Gastrocnemius medialis (tissue), 4 donors: Measurements from ENCODE around the gene AAK1.

Experiments used
- POLR2A ChIP-seq, 2 donors: fragments of 450-650 bp; IDR thresholded peaks; one replicate each; pipeline ENCODE4 v1.6.1; 2017; ENCODE audit warnings: antibody characterized with exemption in 2 of 2, mild to moderate bottlenecking in 2 of 2, moderate library complexity in 2 of 2
- TF ChIP-seq, protein P1 (sequence below), 5 experiments: fragments of 450-650 bp in 3 of 5; fragments of 200-600 bp in 2 of 5; sonication (generic) in 2 of 5; IDR thresholded peaks in 4 of 5; conservative IDR thresholded peaks in 1 of 5; 1 replicate in 4 of 5; 2 replicates in 1 of 5; pipeline ENCODE4 v1.5.1; 2016 to 2019; ENCODE audit warnings: antibody characterized with exemption in 5 of 5, mild to moderate bottlenecking in 3 of 5, moderate library complexity in 3 of 5

GRCh38 chr2:69619725-69620124 is 23.8 kb downstream of the AAK1 start:
- TF ChIP-seq, protein P1, sequence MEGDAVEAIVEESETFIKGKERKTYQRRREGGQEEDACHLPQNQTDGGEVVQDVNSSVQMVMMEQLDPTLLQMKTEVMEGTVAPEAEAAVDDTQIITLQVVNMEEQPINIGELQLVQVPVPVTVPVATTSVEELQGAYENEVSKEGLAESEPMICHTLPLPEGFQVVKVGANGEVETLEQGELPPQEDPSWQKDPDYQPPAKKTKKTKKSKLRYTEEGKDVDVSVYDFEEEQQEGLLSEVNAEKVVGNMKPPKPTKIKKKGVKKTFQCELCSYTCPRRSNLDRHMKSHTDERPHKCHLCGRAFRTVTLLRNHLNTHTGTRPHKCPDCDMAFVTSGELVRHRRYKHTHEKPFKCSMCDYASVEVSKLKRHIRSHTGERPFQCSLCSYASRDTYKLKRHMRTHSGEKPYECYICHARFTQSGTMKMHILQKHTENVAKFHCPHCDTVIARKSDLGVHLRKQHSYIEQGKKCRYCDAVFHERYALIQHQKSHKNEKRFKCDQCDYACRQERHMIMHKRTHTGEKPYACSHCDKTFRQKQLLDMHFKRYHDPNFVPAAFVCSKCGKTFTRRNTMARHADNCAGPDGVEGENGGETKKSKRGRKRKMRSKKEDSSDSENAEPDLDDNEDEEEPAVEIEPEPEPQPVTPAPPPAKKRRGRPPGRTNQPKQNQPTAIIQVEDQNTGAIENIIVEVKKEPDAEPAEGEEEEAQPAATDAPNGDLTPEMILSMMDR (IDR thresholded peaks at IDR 0.05 in 4 of 5, conservative IDR thresholded peaks at IDR 0.05 in 1 of 5) = no peak
- TF ChIP-seq POLR2A (IDR thresholded peaks at IDR 0.05) = no peak
